Measurements from ENCODE around the gene ACAP2. TPM values are rescaled to one million over a fixed set of nuclear protein-coding genes. Genes with fewer than 3 reads are reported as not detected.
A peak's percentile ranks its signal among the peaks of the same experiment; 100 is the strongest.
"Not testable (repeated sequence)": the region's sequence is repeated elsewhere in the genome, so short reads cannot be mapped to it uniquely, and the experiment has no call there.

The ACAP2 gene, protein sequence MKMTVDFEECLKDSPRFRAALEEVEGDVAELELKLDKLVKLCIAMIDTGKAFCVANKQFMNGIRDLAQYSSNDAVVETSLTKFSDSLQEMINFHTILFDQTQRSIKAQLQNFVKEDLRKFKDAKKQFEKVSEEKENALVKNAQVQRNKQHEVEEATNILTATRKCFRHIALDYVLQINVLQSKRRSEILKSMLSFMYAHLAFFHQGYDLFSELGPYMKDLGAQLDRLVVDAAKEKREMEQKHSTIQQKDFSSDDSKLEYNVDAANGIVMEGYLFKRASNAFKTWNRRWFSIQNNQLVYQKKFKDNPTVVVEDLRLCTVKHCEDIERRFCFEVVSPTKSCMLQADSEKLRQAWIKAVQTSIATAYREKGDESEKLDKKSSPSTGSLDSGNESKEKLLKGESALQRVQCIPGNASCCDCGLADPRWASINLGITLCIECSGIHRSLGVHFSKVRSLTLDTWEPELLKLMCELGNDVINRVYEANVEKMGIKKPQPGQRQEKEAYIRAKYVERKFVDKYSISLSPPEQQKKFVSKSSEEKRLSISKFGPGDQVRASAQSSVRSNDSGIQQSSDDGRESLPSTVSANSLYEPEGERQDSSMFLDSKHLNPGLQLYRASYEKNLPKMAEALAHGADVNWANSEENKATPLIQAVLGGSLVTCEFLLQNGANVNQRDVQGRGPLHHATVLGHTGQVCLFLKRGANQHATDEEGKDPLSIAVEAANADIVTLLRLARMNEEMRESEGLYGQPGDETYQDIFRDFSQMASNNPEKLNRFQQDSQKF
- 10 to 100 TPM; 37.7 to 47.1 (median 45.2) TPM for total RNA-seq (2021; fragmentation: NEBNext Ultra II Directional; extraction: Animal tissue kit (Norgen Biotek cat#: 25700))
- long read RNA-seq, full-length matches to known transcripts: 5 of 32 reads
- long read RNA-seq, partial matches to known transcripts: 14 of 32 reads
- long read RNA-seq, other reads (novel, unspliced or antisense): 13 of 32 reads

- DNase-seq: peak; percentile 99
- Mint-ChIP-seq H3K4me1 (ENCODE audit: low read depth) (peaks cover 34% of the 10 kb centered on the region), H3K4me3 (peak within 1 kb of the TSS; percentile 97)
Measured at GRCh38 chr3:195442573-195443390, at the start of gene ACAP2. Gene ACAP2, minus strand, starts transcription at chr3:195443020. Its CDS starts 173 bp downstream, at chr3:195442847.

DNA sequence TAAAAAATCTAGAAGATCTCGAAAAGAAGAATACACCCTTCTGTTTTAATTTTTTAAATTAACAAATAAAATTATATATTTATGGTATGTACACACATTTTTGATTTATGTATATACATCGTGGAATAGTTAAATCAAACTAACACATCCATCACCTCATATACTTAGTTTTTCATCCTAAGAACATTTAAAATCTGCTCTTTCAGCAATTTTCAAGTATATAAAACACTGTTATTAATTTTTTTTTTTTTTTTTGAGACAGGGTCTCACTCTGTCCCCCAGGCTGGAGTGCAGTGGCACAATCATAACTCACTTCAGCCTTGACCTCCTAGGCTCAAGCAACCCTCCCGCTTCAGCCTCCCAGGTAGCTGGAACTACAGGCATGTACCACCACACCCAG, 32.8 kb upstream of the ACAP2 start:
- no peak overlapping the region for H3K4me3 Mint-ChIP-seq
- no peaks in the 10 kb centered on the region for H3K4me1 Mint-ChIP-seq (ENCODE audit: low read depth)
- H3K9me3 Mint-ChIP-seq: no peaks in the 10 kb centered on the region
- TF ChIP-seq, protein P1, sequence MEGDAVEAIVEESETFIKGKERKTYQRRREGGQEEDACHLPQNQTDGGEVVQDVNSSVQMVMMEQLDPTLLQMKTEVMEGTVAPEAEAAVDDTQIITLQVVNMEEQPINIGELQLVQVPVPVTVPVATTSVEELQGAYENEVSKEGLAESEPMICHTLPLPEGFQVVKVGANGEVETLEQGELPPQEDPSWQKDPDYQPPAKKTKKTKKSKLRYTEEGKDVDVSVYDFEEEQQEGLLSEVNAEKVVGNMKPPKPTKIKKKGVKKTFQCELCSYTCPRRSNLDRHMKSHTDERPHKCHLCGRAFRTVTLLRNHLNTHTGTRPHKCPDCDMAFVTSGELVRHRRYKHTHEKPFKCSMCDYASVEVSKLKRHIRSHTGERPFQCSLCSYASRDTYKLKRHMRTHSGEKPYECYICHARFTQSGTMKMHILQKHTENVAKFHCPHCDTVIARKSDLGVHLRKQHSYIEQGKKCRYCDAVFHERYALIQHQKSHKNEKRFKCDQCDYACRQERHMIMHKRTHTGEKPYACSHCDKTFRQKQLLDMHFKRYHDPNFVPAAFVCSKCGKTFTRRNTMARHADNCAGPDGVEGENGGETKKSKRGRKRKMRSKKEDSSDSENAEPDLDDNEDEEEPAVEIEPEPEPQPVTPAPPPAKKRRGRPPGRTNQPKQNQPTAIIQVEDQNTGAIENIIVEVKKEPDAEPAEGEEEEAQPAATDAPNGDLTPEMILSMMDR (IDR thresholded peaks at IDR 0.05): no peak
- H3K27ac Mint-ChIP-seq: no peak overlapping the region
- H3K36me3 Mint-ChIP-seq (ENCODE audit: low read depth): no peaks in the 10 kb centered on the region
- peaks cover 16% of the 10 kb centered on the region for H3K27me3 Mint-ChIP-seq (ENCODE audit: insufficient read depth)
- DNase-seq: no peak

More at GRCh38 chr3:195442573-195443390, at the start of gene ACAP2:
- Mint-ChIP-seq H3K9me3 (no peaks in the 10 kb centered on the region), H3K36me3 (ENCODE audit: low read depth) (no peaks in the 10 kb centered on the region), H3K27ac (peak within 1 kb of the TSS; percentile 91), H3K27me3 (ENCODE audit: insufficient read depth) (no peaks in the 10 kb centered on the region)
- TF ChIP-seq, protein P1 (IDR thresholded peaks at IDR 0.05): peak; percentile 34; the same call in 1 of the 2 replicates

- peaks cover 16% of the 10 kb centered on the region for H3K27me3 Mint-ChIP-seq (ENCODE audit: insufficient read depth)
- H3K4me3 Mint-ChIP-seq; DNase-seq; H3K9me3 Mint-ChIP-seq; H3K27ac Mint-ChIP-seq; H3K4me1 Mint-ChIP-seq (ENCODE audit: low read depth); H3K36me3 Mint-ChIP-seq (ENCODE audit: low read depth): not testable (repeated sequence)
Measured at GRCh38 chr3:195475116-195475515, 32.3 kb upstream of the ACAP2 start.

GRCh38 chr3:195468841-195469240, 26.0 kb upstream of the ACAP2 start:
- TF ChIP-seq, protein P1 (IDR thresholded peaks at IDR 0.05): no peak
- H3K4me1 Mint-ChIP-seq (ENCODE audit: low read depth): peaks cover 6% of the 10 kb centered on the region; the same call in 1 of the 2 replicates
- peaks cover 18% of the 10 kb centered on the region for H3K9me3 Mint-ChIP-seq
- peaks cover 14% of the 10 kb centered on the region for H3K27me3 Mint-ChIP-seq (ENCODE audit: insufficient read depth)
- no peak overlapping the region for H3K4me3 Mint-ChIP-seq
- peaks cover 9% of the 10 kb centered on the region; the same call in 1 of the 2 replicates for H3K36me3 Mint-ChIP-seq (ENCODE audit: low read depth)
- no peak overlapping the region for H3K27ac Mint-ChIP-seq
- no peak for DNase-seq

- Mint-ChIP-seq H3K27me3 (ENCODE audit: insufficient read depth) (peaks cover 14% of the 10 kb centered on the region), H3K27ac (no peak overlapping the region), H3K36me3 (ENCODE audit: low read depth) (peaks cover 9% of the 10 kb centered on the region; the same call in 1 of the 2 replicates)
Measured at GRCh38 chr3:195468391-195468776, 25.6 kb upstream of the ACAP2 start.

More at GRCh38 chr3:195468391-195468776, 25.6 kb upstream of the ACAP2 start:
- TF ChIP-seq, protein P1 (IDR thresholded peaks at IDR 0.05): no peak
- H3K4me1 Mint-ChIP-seq (ENCODE audit: low read depth): peaks cover 6% of the 10 kb centered on the region; the same call in 1 of the 2 replicates
- H3K9me3 Mint-ChIP-seq: peaks cover 18% of the 10 kb centered on the region
- no peak overlapping the region for H3K4me3 Mint-ChIP-seq
- DNase-seq: no peak

All from HFFc6 (cell line).